ENCODE data around the gene CABS1. TPM values are rescaled to one million over a fixed set of nuclear protein-coding genes. Genes with fewer than 3 reads are reported as not detected.

The CABS1 gene
- total RNA-seq (2022) (not detected in 2 replicates), Bru-seq, nascent RNA (not detected), BruChase-seq, experiment 1, labeled RNA remaining after a 6-hour chase (not detected), BruChase-seq, experiment 2, labeled RNA remaining after a 2-hour chase (percentile 16 among the genes with signal in this experiment)
- long read RNA-seq, result 0 reads

GRCh38 chr4:70334681-70335080 lies at the start of gene CABS1:
Gene CABS1, plus strand, starts transcription at chr4:70334981. Its CDS starts 59 bp downstream, at chr4:70335040.
- Mint-ChIP-seq H3K27ac (ENCODE audit: unreplicated experiment) (no peak within 1 kb of the TSS), H3K4me1 (ENCODE audit: low read depth, unreplicated experiment) (no peaks in the 10 kb centered on the region), H3K9me3 (ENCODE audit: low read depth, unreplicated experiment) (no peaks in the 10 kb centered on the region), H3K36me3 (ENCODE audit: insufficient read depth, unreplicated experiment) (no peaks in the 10 kb centered on the region), H3K27me3 (ENCODE audit: unreplicated experiment) (peaks cover 12% of the 10 kb centered on the region), H3K4me3 (ENCODE audit: low read depth, unreplicated experiment) (no peak within 1 kb of the TSS)
- CTCF ChIA-PET, result interaction anchor here (0.5 to 0.6 kb wide), 2 partner anchors 46 to 396 kb away, joined by 3 to 6 read pairs; no protein-coding TSS in a partner anchor
- TF ChIP-seq, protein P1, sequence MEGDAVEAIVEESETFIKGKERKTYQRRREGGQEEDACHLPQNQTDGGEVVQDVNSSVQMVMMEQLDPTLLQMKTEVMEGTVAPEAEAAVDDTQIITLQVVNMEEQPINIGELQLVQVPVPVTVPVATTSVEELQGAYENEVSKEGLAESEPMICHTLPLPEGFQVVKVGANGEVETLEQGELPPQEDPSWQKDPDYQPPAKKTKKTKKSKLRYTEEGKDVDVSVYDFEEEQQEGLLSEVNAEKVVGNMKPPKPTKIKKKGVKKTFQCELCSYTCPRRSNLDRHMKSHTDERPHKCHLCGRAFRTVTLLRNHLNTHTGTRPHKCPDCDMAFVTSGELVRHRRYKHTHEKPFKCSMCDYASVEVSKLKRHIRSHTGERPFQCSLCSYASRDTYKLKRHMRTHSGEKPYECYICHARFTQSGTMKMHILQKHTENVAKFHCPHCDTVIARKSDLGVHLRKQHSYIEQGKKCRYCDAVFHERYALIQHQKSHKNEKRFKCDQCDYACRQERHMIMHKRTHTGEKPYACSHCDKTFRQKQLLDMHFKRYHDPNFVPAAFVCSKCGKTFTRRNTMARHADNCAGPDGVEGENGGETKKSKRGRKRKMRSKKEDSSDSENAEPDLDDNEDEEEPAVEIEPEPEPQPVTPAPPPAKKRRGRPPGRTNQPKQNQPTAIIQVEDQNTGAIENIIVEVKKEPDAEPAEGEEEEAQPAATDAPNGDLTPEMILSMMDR (IDR thresholded peaks at IDR 0.05; ENCODE audit: unreplicated experiment), result no peak
- DNase-seq, result no peak
- intact Hi-C loops (cut with micrococcal nuclease; ENCODE audit: unreplicated experiment), result no loop called here
- no TSS peak for BruUV-seq (replicated peaks)

DNA sequence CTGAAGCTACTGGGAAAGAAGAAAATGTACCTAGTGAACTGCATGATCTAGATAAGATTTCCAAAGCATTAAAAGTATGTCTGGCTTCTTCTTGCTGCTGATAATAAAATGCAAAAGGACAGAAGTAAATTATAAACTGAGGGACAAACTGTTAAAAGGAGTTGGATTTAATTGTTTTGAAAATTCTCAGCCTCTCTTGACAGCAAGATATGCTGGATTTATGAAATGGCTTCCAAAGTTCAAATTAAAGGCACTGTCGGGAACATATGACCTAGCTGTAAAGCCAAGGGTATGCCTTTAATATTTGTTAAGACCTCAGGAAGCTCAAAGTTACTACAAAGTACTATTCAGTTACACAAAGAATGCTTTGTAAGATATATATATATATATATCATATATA lies 46.1 kb upstream of the CABS1 start:
- H3K36me3 Mint-ChIP-seq (ENCODE audit: insufficient read depth, unreplicated experiment), result no peaks in the 10 kb centered on the region
- H3K27ac Mint-ChIP-seq (ENCODE audit: unreplicated experiment), result no peak overlapping the region
- BruUV-seq (replicated peaks), result no TSS peak
- H3K9me3 Mint-ChIP-seq (ENCODE audit: low read depth, unreplicated experiment), result no peaks in the 10 kb centered on the region
- TF ChIP-seq, protein P1 (IDR thresholded peaks at IDR 0.05; ENCODE audit: unreplicated experiment), result no peak
- intact Hi-C loops (cut with micrococcal nuclease; ENCODE audit: unreplicated experiment), result no loop called here
- H3K4me1 Mint-ChIP-seq (ENCODE audit: low read depth, unreplicated experiment), result no peaks in the 10 kb centered on the region
- CTCF ChIA-PET, result no interaction called here
- H3K4me3 Mint-ChIP-seq (ENCODE audit: low read depth, unreplicated experiment), result no peak overlapping the region
- no peaks in the 10 kb centered on the region for H3K27me3 Mint-ChIP-seq (ENCODE audit: unreplicated experiment)
- DNase-seq, result no peak

DNA sequence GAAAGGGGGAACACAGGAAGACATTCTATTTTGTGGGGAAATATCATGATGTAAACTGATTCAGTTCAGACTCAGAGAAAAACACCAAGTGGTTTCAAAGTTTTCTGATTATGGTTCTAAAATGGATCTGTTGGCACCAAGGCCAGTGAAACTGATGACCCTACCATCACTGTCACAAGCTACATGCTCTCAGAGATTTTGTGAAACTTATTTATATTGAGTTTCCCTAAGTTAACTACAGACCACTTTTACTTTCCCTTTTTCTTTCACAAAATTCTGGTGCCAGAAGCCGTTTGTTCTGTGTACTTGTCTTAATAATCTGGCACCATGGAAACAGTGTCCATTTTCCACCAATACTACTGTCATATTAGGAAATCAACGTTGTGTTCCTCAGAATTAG lies 43.4 kb upstream of the CABS1 start:
- intact Hi-C loops (cut with micrococcal nuclease; ENCODE audit: unreplicated experiment), result no loop called here
- no TSS peak for BruUV-seq (replicated peaks)
- H3K9me3 Mint-ChIP-seq (ENCODE audit: low read depth, unreplicated experiment), result no peaks in the 10 kb centered on the region
- no peak overlapping the region for H3K4me3 Mint-ChIP-seq (ENCODE audit: low read depth, unreplicated experiment)
- TF ChIP-seq, protein P1 (IDR thresholded peaks at IDR 0.05; ENCODE audit: unreplicated experiment), result no peak
- no peaks in the 10 kb centered on the region for H3K4me1 Mint-ChIP-seq (ENCODE audit: low read depth, unreplicated experiment)
- no peaks in the 10 kb centered on the region for H3K36me3 Mint-ChIP-seq (ENCODE audit: insufficient read depth, unreplicated experiment)
- CTCF ChIA-PET, result no interaction called here
- no peaks in the 10 kb centered on the region for H3K27me3 Mint-ChIP-seq (ENCODE audit: unreplicated experiment)
- DNase-seq, result no peak
- no peak overlapping the region for H3K27ac Mint-ChIP-seq (ENCODE audit: unreplicated experiment)

GRCh38 chr4:70297576-70297975 lies 37.2 kb upstream of the CABS1 start:
- CTCF ChIA-PET, result interaction anchor here (0.6 kb wide), 1 partner anchor 44 kb away, joined by 4 read pairs; no protein-coding TSS in a partner anchor
- no peak overlapping the region for H3K4me3 Mint-ChIP-seq (ENCODE audit: low read depth, unreplicated experiment)
- no peaks in the 10 kb centered on the region for H3K27me3 Mint-ChIP-seq (ENCODE audit: unreplicated experiment)
- no peak for DNase-seq
- no peaks in the 10 kb centered on the region for H3K9me3 Mint-ChIP-seq (ENCODE audit: low read depth, unreplicated experiment)
- H3K27ac Mint-ChIP-seq (ENCODE audit: unreplicated experiment), result no peak overlapping the region
- H3K4me1 Mint-ChIP-seq (ENCODE audit: low read depth, unreplicated experiment), result no peaks in the 10 kb centered on the region
- TF ChIP-seq, protein P1 (IDR thresholded peaks at IDR 0.05; ENCODE audit: unreplicated experiment), result no peak
- intact Hi-C loops (cut with micrococcal nuclease; ENCODE audit: unreplicated experiment), result no loop called here
- H3K36me3 Mint-ChIP-seq (ENCODE audit: insufficient read depth, unreplicated experiment), result no peaks in the 10 kb centered on the region
- BruUV-seq (replicated peaks), result no TSS peak

Measured in Calu3 (cell line).